IPS-NIHi7 (cell line): ENCODE results near the gene FANCE.
A peak's percentile ranks its signal among the peaks of the same experiment; 100 is the strongest.

Experiments used
- DNase-seq: peaks from one replicate; pipeline ENCODE4 v3.0.0; 2012; ENCODE audit warnings: mixed read lengths; ENCODE audit errors: extremely low spot score

The FANCE gene

DNA sequence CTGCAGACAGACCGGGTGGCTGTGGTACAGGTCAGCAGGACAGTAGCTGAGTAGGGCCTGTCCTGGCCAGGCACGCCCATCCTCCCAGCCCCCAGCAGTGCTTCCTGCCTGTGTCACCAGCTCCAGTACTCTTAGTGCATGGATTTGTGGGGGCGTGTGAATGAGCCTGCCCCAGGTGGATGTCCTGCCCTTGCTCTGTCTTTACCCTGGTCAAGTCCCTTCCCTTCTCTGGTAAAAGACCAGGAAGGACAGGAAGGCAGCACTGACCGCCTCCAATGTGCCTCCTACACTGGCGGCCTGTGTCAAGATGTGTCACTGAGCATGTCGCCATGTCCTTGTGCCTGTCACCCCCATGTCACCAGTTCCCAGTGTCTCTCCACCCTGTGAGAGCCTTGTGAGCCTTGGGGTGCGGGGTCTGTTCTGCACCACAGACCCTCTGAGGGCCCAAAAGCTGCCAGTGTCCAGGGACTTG, 32.8 kb downstream of the FANCE start:
- DNase-seq: no peak

DNA sequence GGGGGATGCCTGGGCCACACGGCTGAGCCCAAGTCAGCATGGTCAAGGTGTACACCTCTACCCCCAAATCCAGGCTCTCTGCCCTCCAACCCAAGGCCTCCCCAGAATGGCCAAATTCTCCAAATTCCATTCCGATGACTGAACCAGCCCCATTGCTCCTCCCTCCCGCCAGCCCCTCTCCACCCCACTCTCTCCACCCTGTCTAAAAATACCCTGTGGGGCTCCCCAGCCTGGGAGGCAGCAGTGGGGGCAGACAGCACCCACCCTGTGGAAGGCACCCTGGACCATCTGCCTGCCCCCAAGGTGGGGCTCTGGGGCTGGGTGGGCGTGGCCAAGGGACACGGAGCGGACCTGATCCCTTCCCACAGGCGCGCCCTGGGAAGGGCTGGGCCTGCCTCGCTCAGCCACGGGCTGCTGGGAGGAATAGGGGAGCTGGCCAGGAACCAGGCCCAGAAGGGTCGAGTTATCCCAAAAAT, 33.3 kb downstream of the FANCE start:
- peak; percentile 76 for DNase-seq

DNA sequence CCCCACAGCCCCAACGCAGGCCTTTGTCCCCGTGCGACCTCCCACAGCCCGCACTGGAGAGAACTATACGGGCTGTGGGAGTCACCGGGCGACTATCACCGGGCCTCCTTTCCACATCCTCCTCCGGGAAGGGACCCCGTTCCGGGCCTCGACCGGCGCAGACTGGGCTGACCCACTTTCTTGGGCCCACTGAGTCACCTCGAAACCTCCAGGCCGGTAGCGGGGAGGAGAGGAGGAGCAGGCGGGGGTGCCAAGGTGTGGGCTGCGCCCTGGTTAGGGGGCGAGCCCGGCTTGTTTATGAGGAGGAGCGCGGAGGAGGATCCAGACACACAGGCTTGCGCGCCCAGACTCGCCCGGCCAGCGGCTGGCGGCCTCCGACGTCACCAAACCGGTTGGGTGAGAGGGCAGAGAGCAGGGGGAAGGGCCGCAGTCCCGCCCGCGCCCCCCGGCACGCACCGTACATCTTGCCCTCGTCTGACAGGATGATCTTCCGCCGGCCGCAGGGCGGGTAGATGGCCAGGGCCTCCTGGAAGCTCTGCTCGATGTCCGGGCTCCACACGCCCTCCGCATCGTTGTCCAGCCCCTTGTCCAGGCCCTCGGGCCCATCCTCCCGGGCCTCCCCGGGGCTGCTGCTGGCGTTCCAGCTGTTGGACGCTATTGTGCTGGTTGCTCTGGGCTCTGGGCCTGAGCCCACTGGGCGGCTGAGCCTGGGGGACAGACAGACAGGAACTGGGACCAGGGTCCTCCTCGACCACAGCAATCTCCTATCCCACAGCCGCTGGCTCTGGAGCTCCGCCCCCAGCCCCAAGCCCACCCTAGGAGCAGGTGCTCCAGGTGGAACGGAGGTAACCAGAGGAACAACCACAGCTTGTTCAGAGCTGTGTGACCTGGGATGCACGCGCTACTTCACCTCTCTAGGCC, 34.1 kb downstream of the FANCE start:
- peak; percentile 77 for DNase-seq

DNA sequence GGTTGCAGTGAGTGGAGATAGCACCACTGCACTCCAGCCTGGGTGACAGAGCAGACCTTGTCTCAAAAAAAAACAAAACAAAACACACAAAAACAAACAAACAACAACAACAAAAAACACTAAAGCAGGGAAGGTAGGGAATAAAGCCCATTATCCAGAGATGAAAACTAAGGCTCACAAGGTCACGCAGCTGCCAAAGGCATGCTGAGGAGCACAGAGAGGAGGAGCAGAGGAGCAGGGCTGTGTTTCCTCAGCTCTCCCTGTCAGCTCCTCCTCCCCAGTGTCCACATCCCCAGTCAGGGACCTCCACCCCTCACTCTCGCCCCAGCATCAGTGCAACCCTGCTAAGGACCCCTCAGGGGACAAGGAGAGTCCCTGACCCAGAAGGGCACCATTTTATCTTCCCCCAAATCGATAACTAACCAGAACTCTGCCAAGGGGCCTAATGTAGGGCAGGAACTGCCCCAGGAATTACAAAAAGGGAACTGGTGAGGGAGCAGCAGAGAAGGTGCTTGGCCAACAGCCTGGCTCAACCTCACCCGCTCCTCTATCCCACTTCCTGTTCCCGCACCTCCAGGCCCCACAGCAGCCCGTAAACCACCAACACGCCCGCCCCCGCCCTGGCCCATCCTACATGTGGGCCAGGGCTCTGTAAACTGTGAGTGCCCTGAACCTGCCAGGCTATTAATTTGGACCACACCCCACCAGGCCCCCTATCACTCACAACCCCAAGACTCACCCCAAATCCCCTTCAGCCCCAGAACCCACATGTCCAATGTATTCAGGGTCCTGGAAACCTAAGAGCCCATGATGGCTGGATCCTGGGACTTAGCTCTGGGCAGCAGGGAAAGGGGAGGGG, 35.7 kb downstream of the FANCE start:
- no peak for DNase-seq

DNA sequence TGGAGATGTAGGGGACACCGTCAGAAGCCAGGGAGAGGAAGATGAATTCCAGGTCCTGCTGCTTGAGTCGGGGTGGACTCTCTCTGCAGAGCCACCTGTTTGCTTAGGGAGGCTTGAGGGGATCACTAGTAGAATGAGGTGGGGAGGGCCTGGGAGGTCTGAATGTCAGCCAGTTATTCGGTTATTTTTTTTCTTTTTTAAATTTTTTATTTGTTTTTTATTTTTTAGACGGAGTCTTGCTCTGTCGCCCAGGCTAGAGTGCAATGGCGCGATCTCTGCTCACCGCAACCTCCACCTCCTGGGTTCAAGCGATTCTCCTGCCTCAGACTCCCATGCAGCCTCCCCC, 36.4 kb downstream of the FANCE start:
- no peak for DNase-seq

DNA sequence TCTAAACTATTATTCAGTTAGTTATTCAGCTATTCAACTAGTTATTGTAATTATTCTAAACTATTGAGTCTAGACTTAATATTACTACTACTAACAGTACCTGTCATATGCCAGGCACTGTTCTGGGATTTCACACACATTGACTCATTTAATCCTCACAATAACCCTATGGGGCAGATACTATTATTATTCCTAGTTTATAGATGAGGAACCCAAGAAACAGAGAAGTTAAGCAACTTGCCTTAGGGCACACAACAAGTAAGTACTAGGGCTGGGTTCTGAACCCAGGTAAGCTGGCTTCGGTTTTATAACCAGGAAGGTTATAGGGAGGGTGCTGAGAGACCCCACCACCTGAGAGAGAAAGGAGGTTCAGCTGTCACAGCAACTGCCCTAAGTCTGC, 36.9 kb downstream of the FANCE start:
- DNase-seq: no peak

DNA sequence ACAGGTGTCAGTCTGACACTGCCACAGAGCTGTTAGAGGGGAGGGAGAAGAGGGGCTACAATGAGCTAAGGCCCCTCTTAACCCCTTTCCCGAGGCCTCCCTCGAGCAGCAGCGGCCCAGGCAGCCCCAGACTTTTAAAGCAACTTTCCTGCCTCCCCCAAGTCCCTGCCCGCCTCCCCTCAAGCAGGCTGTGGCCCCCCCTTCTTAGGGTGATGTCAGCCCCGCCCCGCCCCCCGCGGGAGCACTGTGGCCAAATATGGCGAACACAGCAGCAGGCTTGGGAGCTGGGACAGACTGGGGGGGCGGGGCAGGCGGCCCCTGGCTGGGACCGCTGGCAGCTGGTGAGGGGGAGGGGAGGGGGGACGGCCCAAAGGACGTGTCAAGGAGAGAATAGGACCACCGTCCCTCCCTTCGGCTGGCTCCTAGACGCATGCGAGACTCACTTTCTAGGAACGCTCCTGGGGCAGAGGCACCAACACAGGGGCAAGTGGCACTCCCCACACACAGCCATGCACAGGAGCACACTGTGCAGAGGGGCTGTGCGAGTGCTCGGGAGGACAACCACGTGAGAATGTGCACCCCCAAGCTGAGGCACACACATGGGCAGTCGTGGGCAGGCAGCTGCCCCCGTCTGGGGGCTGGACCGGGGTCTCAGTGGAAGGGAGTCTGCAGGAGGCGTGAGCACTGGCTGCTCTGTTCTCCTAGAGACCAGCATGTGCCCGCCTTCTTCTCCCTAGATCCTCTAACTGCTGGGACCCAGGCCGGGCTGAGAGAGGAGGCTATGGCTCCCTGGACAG, 38.1 kb downstream of the FANCE start:
- peak; percentile 77 for DNase-seq

DNA sequence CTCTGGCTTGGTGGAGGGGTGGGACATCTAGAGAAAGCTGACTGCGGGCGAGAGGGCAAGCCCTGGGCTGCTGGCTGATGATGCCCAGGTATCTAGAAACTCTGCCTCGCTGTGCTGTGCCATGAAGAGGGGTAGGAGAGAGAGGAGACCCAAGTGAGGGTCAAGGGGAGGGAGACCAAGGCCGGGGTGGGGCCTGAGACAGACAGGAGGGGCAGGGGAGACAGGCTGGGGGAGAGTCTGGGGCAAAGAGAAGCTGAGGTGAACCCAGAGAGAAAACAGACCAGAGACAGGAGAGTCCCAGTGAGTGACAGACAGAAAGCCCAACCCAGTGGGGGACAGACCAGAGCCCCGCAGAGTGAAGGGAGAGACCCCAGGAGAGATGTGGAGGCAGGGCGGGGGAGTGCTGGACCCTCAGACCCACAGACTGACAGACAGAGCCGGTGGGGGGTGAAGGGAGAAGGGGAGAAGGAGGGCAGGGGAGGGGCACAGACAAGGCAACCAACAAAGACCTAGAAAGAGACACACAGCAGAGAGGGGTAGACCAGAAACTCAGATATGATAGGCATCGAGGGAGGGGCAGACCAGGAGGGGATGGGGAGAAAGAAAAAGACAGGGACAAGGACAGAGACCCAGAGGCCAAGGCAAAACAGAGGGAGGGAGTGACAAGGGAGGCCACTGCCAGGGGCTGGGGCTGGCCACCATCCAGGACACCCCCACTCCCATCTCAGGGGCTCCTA, 38.9 kb downstream of the FANCE start:
- DNase-seq: no peak

DNA sequence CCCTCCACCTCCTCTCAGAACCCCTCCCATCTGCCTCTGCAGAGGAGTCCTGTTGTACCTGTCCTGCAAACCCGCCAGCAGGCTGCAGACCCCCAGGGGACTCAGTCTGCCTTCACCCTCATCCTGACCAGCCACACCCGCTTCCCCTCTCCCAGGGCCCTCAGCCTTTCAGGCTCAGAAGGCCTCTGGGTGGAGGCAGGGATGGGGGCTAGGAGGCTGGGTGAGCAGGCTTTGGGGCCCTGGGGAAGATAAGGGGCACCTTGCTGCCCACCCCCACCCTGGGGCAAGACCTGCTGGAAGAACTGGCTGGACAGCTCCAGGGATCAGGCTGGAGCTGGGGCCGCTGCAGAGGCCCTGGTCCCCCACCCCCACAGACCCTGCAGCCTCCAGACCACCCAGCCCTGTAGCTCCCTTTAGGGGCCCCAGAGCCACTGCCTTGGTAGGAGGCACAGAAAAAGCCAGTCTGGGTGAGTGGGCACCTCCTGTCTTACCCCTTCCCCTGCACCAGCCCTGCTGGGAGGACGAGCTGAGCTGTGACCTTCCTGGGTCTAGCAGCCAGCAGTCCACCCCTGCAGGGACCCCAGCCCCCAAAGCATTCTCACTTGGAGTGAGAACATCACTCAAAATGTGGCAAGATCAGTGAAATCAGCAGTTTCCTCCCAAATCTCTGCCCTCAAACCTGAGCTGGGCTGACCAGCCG, 39.6 kb downstream of the FANCE start:
- DNase-seq: no peak

DNA sequence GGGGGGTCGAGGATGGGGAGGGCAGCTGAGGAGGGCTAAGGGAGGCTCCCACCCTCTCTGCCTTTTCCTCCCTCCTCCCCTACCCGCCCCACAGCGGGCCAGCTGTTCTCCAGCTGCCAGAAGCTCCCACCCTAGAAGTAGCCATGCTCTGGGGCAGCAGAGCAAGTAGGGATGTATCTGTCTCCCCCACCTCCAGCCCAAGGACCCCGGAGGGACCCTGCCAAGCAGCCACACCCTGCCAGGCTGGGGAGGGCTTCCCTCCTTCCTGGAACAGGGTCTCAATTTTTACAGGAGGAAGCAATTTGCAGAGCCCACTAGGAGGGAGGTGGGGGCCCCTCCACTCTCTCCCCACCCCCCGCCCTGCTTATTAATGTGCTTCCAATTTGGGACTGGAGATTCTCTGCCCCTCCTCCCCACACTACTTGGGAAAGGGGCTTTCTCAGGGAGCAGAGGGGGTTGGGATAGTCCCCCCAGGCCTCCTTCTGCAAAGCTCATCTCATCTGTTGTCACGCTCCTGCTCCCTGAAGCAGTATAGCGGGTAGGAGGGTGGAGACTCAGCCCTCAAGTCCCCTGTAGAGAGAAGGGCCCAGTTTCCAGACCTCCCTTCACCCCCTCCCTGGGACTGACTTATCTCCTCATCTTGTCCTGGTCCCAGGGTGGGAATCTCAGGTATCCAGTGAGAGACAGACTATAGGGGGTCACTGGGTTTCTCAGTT, 40.3 kb downstream of the FANCE start:
- DNase-seq: no peak

DNA sequence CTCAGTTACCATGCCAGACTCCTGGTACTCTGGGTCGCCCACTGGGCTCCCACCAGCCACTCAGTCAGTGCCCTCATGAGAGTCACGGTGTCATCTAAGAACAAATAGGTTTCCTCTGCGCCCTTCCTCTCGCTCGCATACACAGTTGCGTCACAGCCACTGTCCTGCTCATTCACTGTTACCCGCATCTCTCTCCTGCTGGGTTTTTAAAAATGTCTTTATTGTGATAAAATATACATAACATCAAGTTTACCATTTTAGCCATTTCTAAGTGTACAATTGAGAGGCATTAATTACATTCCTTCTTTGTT, 40.8 kb downstream of the FANCE start:
- no peak for DNase-seq

DNA sequence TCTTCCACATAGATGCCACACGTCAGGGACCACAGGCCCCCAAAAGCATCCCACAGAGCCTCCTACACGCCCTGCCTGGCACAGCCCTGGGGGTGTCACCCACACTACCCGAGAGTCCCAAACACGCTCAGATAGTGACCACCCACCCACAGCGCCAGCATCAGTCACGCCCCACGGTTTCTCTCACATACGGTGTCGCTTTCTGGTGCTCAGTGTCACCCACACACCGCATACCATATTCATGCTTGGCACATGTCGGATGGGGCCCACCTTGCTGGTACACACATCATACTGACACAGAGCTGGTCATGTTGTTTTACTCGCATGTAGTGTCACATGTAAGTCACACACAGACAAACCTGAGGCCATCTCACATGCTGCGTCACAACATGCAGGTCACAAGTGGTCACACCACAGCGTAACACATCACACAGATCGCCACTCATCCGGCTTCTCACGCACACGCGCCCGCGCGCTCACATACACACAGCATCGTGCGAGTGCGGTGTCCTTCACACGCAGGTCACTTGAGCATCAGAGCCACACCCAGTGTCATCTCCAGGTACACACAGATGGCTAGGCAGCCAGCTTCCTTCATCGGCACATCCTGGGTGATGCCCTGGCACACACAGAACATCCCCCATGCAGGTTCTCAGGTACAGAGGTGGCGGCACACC, 41.3 kb downstream of the FANCE start:
- no peak for DNase-seq

DNA sequence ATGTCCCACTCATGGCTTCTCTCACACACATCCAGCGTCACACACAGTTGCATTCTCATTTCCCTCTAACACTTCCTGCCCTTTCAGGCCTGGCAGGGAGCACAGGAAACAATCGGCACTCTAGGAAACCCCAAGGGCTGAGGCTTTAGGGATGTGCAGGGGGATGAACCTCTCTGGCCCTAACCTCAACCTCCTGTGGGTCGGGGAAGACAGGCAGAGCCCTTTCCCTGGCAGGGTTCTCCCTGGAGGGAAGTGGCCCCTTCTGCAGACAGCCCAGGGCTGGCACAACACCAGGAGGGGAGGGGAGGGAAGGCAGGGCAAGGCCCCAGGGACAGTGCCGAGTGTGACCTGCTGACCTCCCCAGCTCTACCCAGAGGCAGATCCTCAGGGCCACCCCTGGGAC, 42.0 kb downstream of the FANCE start:
- DNase-seq: no peak

DNA sequence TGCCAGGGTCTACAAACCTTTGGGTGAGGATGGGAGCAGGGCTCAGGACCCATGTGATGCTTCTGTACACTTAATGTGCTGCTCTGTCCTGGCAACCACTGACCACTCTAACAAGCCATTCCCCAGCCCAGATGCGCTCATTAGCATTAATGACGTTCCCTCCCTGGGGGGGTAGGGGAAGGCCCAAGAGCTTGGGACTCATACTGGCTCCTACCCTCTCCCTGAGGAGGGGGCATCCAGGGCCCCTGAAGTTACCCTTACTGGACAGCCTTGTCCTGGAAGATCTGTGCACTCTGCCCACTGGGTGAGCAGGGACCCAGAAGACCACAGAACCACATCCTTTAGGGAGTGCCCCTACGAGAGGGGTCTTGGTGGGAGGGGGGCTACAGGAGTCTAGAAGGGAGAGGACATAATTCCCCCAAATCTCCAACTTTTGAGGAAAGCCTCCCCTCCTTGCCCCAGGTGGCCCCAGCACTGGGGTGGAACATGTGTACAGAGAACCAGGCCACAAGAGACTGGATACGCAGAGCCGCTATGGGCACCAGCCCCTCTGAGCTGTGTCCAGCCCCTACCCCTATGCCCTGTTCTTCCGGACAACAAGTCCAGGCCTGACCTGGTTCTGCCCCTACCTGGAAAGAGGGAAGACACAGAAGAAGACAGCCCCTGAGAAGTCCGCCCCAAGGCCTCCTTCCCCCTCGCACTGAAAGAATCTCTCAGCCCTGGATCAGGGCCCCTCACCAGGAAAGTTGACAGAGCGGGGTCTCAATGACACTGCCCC, 43.3 kb downstream of the FANCE start:
- no peak for DNase-seq

DNA sequence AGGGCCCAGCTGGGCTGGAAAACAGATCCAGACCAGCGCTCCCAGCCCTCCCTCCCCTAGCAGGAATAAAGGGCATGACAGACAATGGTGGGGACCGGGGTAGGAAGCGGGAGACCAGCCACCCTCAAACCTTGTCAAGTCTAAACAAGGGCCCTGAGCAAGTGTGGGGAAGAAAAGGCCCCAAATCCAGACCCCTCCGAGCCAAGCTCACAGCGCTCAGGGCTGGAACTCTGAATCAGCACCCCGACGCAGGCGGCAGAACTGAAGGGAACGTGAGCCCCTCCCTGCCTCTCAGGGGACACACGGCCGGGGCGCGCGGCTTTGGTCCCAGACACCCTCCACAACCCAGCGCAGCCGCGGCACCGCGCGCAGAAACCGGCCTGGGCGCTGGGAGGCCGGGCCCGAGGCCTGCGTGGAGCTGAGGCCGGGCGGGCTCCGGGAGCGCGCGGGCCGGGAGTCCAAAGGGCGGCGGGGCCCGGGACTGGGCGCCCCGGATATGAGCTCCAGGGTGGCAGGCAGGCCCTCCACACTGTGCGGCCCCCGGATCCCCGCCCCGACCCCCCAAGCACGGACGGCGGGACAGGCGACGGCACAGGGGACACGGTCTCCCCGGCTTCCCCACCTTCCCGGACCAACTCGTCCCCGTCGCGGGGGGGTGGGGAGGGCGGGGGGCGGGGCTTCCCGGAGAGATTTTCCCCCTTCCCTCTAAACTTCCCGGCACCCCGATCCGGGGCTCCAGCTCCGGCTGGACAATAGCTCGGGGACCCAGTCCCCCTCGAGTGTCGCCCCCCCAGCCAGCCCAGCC, 44.1 kb downstream of the FANCE start:
- DNase-seq: peak; percentile 32

DNA sequence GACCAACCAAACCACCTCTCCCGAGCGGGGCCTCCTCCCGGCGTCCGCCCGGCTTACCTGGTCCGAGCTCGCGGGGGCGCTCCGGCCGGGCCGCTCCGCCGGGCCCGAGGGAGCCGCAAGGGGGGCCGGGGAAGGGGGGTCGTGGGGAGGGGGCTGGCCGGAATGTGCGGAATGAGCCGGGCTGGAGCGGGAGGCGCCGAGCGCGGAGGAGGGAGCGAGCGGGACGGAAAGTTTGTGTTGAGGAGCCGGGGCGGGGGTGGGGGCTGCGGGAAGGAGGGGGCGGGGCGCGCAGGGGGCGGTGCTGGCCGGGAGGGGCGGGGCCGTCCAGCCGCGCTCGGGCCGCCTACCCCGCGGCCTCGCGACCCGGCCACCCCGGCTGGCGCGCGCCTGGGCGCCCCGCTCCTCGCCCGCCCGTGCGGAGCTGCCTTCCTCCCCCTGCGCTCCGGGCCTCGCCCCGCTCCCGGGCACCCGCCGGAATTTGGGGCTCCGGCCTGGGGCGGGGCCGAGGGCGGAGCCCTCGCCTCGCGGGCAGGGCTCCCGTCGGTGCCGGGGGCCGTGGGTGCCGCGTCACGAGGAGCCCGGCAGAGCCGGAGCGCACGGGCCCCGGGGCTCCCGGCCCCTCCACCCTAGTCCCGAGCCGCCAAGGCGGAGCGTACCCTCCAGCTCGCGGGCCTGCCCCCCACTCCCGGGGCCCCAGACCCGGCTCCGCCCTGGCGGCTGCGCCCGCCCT, 44.9 kb downstream of the FANCE start, which contains the start of gene TEAD3:
Gene TEAD3, minus strand, starts transcription at position 239 of the 730 bp plus-strand sequence.
- DNase-seq: peak; percentile 92
